NCI-H2029 (cell line): ENCODE data around the gene NGFR.

Experiments used
- DNase-seq: peaks from one replicate; lab custom pipeline; 2025; lab: John Stamatoyannopoulos, UW

The NGFR gene

GRCh38 chr17:49518346-49519078 lies 23.4 kb downstream of the NGFR start:
- DNase-seq, result no peak

GRCh38 chr17:49519781-49520180 lies 24.7 kb downstream of the NGFR start:
- DNase-seq, result no peak

DNA sequence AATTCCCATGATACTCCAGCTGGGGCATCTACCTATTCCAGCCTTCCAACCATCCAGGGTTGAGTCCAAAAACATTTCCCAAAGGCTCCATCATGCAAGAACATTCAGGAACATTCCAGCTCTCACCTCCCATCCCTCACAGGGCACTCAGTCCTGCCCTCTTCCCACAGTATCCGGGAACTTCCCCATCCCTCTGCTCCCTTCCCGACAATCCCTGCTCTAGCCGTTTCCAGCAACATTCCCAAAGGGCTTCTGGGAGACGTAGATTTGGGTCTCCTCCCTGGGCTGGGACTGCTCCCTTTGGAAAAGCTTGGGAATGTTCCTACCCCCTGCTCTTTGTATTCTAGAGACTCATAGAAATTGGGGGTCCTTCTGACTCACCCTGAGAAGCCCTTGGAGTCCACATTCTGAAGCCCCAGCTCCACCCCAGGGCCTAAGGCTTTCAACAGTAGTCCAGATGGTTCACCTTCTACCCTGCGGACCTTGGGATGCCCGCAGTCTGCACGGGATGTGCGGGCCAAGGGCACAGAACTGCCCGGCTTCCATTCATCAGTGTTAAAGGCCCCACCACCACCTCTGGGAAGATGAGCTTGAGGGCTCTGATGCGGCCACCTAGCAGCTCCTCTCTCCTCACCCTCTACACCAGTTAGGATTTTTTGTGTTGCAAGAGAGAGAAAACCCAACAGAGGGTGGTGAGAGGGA lies 25.4 kb downstream of the NGFR start:
- no peak for DNase-seq

DNA sequence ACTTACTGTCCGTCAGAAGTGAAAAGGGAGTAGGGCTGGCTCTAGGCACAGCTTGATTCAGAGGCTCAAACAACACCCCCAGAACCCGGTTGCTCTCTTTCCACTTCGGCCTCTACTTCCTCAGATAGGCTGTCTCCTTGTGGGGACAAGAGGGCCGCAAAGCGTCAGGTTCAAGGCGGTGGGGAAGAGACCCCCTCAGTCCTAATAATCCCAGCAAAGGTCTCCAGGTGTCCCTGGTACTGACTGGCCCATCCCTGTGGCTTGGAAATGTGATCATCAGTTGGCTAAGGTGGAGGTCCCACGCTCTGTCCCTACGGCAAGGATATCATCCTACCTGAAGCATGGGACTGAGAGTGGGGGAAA lies 26.0 kb downstream of the NGFR start:
- no peak for DNase-seq

DNA sequence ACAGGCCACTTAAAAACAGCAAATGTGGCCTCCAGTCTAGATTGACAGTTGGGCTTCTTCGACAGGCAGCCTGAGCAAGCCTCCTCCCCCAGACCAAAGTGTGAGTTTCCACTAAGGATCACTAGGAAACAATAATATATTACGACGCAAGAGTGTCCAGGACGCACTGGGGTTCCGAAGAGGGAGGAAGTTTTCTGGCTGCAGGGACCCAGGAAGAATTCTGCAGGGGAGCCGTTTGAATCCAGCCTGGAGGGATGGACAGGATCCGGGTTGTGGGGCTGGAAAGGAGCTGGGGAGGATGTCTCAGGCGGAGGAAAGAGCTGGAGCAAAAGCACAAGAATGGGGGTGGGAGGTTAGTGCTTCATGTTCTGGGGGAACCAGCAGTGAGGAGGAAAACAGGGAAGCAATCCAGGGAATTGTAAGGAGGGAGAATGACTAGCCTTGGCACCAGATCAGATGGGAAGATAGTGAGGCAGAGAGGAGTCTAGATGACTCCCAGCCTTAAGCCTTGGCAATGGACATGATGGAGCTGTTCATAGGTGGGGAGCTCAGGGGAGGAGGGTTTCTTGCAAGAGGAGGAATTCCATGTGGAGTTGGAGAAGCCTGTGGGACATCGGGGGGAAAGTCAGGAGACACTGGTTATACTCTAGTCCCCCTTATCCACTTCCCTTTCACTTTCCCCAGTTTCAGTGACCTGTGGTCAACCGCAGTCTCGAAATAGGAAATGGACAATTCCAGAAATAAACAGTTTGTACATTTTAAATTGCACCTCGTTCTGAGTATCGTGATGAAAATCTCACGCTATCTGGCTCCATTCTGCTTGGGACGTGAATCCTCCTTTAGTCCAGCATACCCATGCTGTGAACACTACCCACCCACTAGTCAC lies 26.6 kb downstream of the NGFR start:
- no peak for DNase-seq

- no peak for DNase-seq
Measured at GRCh38 chr17:49522357-49522890, 27.3 kb downstream of the NGFR start.

- no peak for DNase-seq
Measured at GRCh38 chr17:49523196-49523595, 28.1 kb downstream of the NGFR start.

DNA sequence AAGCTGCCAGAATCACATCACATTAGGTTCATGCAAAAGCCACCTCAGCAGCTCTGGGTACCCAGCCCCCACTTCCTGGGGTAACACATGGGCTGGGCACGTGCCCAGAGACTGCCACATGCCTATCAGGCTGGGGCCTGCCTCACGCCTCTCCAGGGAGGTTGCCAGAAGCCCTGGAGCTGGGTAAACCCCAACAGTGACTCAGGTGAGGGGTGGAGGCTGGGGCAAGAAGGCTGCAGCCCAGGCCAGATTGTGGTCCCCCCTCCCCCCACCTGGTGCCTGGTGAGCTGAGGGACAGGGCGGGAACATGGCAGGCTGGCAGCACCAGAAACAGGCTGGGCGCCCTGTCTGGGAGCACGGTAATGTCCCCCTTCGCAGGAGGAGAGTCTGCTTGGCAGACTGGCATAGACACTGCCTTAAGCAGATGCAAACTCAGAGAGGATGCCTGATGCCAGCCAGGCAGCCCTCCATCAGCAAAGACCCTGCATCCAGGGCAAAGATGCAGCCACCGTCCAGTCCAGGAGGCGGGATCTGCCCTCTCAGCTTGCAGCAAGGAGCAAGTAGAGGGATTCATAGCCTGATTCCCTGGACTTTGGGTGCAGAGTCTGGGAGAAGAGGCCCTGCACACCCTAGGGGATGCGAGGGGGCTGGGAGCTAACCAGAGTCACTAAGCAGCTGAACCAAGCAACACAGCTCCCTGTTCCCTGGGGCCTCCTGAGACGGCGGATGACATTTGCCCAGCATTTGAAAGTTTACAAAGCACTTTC lies 28.8 kb downstream of the NGFR start:
- no peak for DNase-seq

GRCh38 chr17:49524473-49525359 lies 29.6 kb downstream of the NGFR start:
- DNase-seq, result no peak

DNA sequence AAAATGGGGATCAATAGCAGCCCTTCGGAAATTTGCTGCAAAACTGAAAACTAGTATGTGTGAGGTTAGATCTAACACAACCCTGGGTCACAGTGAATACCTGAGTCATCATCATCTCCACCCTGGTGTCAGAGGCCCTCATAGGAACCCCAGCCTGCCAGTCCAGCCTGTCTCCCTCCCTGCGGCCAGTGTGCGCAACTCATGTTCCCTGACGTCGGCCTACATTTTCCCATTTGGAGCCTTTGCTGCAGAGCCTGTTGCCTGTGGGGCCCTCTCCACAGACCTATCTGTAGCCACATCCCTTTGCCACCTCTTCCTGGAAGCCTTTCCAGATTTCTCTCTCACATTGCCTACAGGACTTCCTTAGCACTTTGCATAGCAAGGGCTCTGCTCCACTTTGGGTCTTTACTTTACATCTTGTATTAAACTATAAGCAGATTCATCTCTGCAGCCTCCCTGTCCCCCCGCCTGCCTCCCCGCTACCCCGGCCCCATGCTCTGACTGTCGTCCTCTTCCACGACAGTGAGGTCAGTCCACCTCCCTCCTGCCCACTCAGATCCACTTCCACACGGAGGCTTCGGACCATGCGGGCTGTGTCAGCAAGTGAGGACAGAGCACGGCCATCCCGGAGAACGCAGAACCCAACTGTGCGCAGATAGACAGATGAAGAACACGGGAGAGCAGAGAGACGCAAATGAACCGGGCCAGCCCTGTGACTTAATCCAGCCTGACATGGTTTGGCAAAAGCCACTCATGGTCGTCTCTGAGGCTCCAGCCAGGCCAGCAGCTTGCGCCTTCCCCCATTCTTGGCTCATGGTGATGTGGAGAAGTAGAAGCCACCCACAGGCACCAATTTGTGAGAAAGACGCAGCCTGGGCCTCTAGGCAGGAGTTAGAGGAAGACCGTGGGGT lies 31.0 kb downstream of the NGFR start:
- DNase-seq, result no peak

DNA sequence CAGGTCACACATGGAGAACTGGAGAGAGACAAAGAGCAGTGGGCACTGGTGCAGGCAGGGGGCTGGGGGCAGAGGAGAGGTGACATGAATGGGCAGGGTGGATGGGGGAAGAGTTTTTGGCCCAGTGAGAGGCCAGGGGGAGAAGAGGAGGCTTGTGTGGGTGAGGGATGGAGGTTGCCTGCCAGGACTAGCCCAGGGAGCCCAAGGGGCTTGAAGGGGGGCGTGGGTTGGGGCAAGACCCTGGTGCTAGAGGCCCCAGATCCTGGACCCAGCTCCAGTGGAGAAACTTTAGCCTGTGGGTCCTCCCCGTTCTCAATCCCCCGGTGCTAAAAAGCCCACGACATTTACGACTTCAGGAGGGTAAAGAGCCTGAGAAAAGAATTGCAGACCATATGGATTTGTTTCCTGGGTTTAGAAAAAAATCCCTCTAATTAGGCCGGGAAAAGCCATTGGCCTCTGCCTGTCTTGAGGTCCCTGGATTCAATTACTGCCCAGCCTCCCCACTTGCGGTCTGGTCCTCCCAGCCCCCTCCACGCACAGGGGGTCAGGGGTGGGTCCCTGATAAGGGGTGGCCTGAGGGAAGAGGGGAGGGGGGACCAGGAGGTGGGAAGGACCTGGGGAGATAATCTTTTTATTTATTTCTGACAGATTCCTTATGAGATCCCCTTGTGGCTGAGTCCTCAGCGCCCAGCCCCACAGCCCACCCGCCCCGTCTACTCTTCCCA lies 33.0 kb downstream of the NGFR start:
- no peak for DNase-seq

- no peak for DNase-seq
Measured at GRCh38 chr17:49528966-49529365, 33.9 kb downstream of the NGFR start.

DNA sequence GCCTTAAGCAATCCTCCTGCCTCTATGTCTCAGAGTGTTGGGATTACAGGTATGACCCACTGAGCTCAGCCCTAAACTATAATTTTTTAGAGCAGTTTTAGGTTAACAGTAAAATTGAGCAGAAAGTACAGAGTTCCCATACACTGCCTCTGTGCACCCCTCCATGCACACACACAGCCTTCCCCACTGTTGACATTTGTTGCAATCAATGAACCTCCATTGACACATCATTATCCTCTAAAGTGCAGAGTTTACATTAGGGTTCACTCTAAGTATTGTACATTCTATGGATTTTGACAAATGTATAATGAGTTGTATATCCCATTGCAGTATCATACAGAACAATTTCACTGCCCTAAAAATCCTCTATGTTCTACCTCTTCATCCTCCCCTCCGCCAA lies 35.0 kb downstream of the NGFR start:
- no peak for DNase-seq

- DNase-seq, result no peak
Measured at GRCh38 chr17:49543860-49544259, 48.8 kb downstream of the NGFR start.

GRCh38 chr17:49545007-49545660 lies 50.0 kb downstream of the NGFR start:
- DNase-seq, result no peak

GRCh38 chr17:49545806-49546545 lies 50.9 kb downstream of the NGFR start:
- no peak for DNase-seq
